Activated CD4-positive, alpha-beta T cell treated with anti-CD3 and anti-CD28 coated beads, Interleukin-2, Interleukin-4, amounts not matched to agents 100 ng/mL and 50 ng/mL, durations not matched to agents 16 hours and 8 hours (primary cell): Measurements from ENCODE around the gene SPAG9.
A peak's percentile ranks its signal among the peaks of the same experiment; 100 is the strongest.

Experiments
- DNase-seq: peaks from one replicate; pipeline ENCODE4 v3.0.0-alpha.2; 2020; ENCODE audit warnings: low spot score

The SPAG9 gene

GRCh38 chr17:50938821-50939541 is 181.7 kb downstream of the SPAG9 start:
- DNase-seq = no peak

DNA sequence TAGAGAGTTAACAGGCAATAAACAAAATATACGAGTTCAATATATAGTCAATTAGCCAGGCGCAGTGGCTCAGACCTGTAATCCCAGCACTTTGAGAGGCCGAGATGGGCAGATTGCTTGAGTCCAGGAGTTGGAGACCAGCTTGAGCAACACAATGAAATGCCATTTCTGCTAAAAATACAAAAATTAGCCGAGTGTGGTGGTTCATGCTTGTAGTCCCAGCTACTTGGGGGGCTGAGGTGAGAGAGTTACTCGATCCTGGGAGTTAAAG is 184.7 kb downstream of the SPAG9 start:
- no peak for DNase-seq

DNA sequence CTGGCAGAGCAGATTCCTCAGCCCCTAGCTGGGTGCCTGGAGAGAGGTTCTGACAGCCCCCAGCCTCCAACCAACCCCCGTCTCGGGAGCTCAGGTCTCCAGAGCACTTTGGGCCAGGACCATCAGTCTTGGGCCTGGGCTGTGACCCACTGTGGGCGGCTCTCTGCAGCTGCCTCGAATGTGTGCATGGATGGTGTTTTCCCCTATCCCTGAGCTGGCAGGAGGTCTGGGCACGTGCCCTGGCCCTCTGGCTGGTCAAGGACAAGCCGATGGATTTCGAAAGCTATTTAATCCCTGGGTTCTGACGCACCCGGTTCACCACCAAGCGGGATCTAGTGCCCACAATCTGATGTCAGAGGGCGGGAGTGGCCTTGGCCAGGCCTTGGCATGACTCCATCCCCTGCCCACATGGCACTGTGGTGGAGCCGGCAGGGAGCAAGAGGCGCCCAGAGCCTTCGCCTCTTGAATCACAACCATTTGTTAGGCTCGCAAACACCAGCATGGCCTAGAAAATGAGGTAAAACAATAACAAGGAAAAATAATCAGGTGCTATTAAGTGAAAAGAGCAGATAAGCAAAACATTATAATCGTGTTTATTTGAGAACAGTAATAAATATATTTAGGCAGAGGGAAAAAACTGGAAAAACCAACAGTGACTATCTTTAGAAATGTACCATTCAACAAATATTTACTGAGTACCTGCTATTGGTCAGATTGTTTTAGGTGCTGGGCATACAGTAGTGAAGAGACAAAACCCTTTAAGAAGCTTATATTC is 185.3 kb downstream of the SPAG9 start:
- DNase-seq = no peak

- DNase-seq = no peak
These were observed 185.9 kb downstream of the SPAG9 start for GRCh38 chr17:50934672-50935220.

DNA sequence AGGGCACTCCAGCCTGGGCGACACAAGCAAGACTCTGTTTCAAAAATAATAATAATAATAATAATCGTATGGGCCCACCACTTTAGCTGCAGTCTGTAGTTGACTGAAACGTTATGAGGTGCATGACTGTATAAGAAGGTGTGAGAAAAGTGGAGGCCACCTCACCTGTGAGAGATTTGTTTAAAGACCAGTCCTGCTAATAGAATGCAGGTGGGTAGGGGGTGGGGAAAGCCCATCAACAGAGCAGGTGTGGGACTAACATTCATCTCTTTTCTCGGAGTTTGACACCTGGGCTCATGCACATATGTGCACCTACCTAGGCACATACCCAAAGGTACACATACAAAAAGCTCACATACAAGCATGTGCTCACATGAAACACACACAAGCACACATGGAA is 186.5 kb downstream of the SPAG9 start:
- no peak for DNase-seq

DNA sequence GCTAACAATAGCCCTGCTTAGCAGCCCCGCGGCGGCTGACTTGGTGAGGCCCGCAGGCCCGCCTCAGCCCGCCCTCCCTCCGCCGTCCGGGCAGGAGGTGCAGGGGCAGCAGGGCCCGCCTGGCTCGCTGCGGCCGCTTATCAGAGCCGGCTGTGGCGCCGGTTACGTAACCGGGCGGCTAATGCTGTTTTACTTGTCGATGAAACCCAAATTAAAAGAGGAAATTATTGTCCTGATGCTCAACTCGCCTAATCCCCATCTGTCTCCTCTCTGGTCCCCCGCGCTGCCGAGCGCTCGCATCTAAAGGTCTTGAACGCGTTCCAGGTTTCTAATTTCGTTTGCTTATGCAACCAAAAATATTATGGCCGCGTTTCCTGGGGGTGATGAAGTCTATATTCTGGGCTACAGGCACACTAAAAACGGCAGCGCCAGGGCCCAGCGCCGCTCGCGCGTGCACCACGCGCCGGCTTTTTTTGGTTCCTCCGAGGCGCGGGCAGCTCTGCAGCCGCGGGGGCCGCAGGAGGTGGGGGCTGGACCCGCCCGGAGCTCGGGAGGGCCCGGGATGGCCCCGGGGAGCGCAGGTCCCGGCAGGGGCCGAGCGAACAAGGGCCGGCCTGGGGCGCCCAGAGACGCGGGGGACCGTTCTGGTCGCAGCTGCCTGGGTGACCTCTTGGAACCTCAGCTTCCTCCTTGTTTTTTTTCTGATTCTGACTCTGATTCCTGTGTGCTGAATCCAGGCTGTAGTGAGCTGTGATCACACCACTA is 189.3 kb downstream of the SPAG9 start:
- DNase-seq = no peak

DNA sequence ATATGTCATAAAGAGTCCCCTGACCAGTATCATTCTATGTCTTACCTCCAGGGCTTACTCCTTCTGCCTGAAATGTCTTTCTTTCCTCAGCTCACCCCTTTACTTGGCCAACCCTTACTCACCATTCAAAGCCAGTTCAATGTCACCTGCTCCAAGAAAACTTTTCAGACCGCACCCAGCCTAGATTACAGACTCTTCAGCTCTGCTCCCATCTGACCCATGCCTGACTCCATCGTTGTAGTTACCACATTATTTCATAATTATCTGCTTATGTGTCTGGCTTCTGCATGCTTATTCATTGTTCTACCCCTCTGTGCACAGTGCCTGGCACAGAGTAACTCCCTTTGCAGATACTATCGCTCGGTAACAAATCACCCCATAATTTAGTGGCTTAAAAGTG is 192.0 kb downstream of the SPAG9 start:
- DNase-seq = no peak

GRCh38 chr17:50927287-50927686 is 193.4 kb downstream of the SPAG9 start:
- no peak for DNase-seq

GRCh38 chr17:50926523-50926922 is 194.1 kb downstream of the SPAG9 start:
- DNase-seq = no peak

DNA sequence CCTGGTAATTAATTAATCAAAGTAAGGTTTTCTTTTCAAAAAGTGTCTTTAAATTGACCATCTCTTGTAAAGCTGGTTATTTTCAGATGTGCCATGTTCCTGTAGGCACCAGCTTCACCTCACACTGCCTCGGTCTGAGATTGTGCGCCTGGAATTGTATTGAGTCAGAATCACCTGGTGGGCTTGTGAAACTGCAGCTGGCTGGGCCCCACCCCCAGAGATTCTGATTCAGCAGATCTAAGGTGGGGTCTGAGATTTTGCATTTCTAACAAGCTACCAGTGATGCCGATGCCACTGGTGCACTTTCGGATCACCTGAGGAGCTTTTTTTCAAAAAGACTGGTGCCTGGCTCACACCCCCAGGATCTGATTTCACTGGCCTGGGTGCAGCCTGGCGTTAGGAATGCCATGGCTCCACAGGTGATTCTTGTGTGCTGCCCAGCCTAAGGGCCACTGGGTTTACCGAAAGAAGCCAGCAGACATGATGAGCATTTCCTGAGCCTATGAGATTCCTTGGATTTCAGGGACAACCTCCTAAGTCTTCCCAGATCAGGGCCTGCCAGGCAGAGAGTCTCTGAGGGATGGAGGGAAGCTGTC is 195.3 kb downstream of the SPAG9 start:
- no peak for DNase-seq

GRCh38 chr17:50924800-50925199 is 195.9 kb downstream of the SPAG9 start:
- no peak for DNase-seq

DNA sequence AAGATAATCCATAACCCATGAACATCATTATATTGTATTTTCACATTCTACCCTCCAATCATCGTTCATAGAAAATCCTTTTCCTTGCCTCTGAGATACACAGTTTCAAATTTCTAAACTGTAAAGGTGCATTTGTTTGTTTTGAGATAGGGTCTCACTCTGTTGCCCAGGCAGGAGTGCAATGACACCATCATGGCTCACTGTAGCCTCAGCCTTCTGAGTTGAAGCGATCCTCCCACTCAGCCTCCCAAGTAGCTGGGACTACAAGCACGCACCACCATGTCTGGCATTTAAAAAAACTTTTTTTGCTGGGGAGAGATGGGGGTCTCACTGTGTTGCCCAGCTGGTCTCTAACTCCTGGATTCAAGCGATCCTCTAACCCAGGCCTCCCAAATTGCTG is 196.4 kb downstream of the SPAG9 start:
- no peak for DNase-seq

GRCh38 chr17:50923611-50924010 is 197.1 kb downstream of the SPAG9 start:
- DNase-seq = no peak

GRCh38 chr17:50922721-50923405 is 197.8 kb downstream of the SPAG9 start:
- no peak for DNase-seq

- no peak for DNase-seq
These were observed 198.6 kb downstream of the SPAG9 start for GRCh38 chr17:50922107-50922506.

- no peak for DNase-seq
These were observed 199.6 kb downstream of the SPAG9 start for GRCh38 chr17:50920891-50921586.

GRCh38 chr17:50920041-50920410 is 200.6 kb downstream of the SPAG9 start:
- no peak for DNase-seq

- peak; percentile 87 for DNase-seq
These were observed 201.2 kb downstream of the SPAG9 start for GRCh38 chr17:50919321-50920040.

GRCh38 chr17:50918933-50919296 is 201.8 kb downstream of the SPAG9 start:
- no peak for DNase-seq

DNA sequence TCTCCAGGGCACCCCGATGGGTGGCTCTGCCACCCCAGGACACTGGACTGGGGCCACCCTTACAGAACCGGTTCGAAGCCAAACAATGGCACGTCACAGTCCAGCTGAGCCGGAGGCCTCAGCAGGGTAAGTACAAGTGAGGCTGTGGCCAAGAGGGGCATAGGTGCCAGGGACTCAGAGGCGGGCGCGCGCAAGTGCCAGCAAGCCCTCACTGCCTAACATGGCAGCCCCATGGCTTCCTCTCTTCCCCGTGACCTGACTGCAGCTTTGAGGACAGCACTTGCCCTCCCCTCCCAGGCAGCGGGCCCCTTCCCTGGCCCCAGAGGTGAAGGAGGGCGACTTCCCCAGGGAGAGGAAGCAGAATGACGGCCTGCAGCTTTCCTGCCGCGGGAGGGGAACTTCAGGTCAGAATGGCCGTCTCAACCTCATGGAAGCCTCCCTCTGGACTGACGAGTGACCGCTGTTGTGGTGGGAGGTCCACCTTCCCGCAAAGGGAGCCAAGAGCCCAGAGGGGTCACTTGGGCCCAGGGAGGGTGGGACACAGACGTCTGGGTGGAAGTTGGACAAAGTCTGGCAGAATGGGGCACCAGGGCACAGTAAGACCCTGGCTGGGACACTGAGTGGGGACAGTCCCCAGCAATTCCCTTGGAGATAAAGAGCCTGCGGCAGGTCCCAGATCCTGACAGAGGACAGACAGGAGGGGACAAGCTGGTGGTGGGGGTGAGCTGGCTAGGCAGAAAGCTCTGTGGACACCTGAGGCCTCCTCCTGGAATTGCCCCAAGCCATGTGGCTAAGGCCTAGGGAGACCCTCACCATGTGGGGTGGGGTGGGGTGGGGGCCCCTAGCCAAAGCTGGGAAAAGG is 202.4 kb downstream of the SPAG9 start:
- no peak for DNase-seq
